ENCODE data around the gene ANK3.

Gene ANK3

GRCh38 chr10:60167050-60167449 lies 222.6 kb downstream of the ANK3 start:
- DNase-seq = no peak

GRCh38 chr10:60163786-60164185 lies 225.9 kb downstream of the ANK3 start:
- no peak for DNase-seq

- DNase-seq = no peak
These were observed 227.0 kb downstream of the ANK3 start for GRCh38 chr10:60162631-60163030.

GRCh38 chr10:60155943-60156683 lies 233.6 kb downstream of the ANK3 start:
- no peak for DNase-seq

GRCh38 chr10:60155099-60155877 lies 234.4 kb downstream of the ANK3 start:
- DNase-seq = no peak

GRCh38 chr10:60149003-60149402 lies 240.7 kb downstream of the ANK3 start:
- no peak for DNase-seq

- DNase-seq = no peak
These were observed 241.3 kb downstream of the ANK3 start for GRCh38 chr10:60148266-60148840.

- DNase-seq = no peak
These were observed 242.0 kb downstream of the ANK3 start for GRCh38 chr10:60147576-60148265.

GRCh38 chr10:60147025-60147424 lies 242.7 kb downstream of the ANK3 start:
- no peak for DNase-seq

GRCh38 chr10:60144099-60144498 lies 245.6 kb downstream of the ANK3 start:
- DNase-seq = no peak

GRCh38 chr10:60142736-60143135 lies 246.9 kb downstream of the ANK3 start:
- DNase-seq = no peak

- no peak for DNase-seq
These were observed 247.6 kb downstream of the ANK3 start for GRCh38 chr10:60141896-60142559.

GRCh38 chr10:60140651-60141632 lies 248.7 kb downstream of the ANK3 start:
- no peak for DNase-seq

- DNase-seq = no peak
These were observed 249.7 kb downstream of the ANK3 start for GRCh38 chr10:60139798-60140566.

GRCh38 chr10:60139290-60139689 lies 250.4 kb downstream of the ANK3 start:
- no peak for DNase-seq

- no peak for DNase-seq
These were observed 250.8 kb downstream of the ANK3 start for GRCh38 chr10:60138842-60139241.

- no peak for DNase-seq
These were observed 251.6 kb downstream of the ANK3 start for GRCh38 chr10:60138026-60138425.

GRCh38 chr10:60137292-60137992 lies 252.2 kb downstream of the ANK3 start:
- DNase-seq = no peak

GRCh38 chr10:60135020-60135419 lies 254.7 kb downstream of the ANK3 start:
- DNase-seq = no peak

- no peak for DNase-seq
These were observed 255.1 kb downstream of the ANK3 start for GRCh38 chr10:60134548-60134947.

Data from activated CD4-positive, alpha-beta T cell treated with anti-CD3 and anti-CD28 coated beads, Interleukin-2, amount 50 U/mL, for 4 hours (primary cell).